IMR-90 (cell line): ENCODE measurements around the gene CTDSP1.

Experiments used
- CEBPB ChIP-seq: IDR thresholded peaks from 2 replicates; pipeline ENCODE4 v1.6.1; 2012; ENCODE audit warnings: low read depth, low read length, improper control_type of control experiment
- FOS ChIP-seq: fragments of 150-350 bp; IDR thresholded peaks from 2 replicates; pipeline ENCODE4 v1.6.1; 2016; ENCODE audit warnings: low read depth, low read length
- RAD21 ChIP-seq: IDR thresholded peaks from 2 replicates; pipeline ENCODE4 v1.6.1; 2012; ENCODE audit warnings: low read length, improper control_type of control experiment
- RFX5 ChIP-seq: IDR thresholded peaks from 2 replicates; pipeline ENCODE4 v1.8.0; 2012; ENCODE audit warnings: low read depth, mild to moderate bottlenecking, low read length, moderate library complexity
- TF ChIP-seq, protein P1 (sequence below): fragments of 150-350 bp; IDR thresholded peaks from 2 replicates; pipeline ENCODE4 v1.6.1; 2017; ENCODE audit warnings: mild to moderate bottlenecking, antibody characterized with exemption, low read length, low read depth
- TF ChIP-seq, protein P2 (sequence below): conservative IDR thresholded peaks from 2 replicates; pipeline ENCODE4 v1.5.1; 2012; ENCODE audit warnings: mild to moderate bottlenecking, low read depth, low read length, improper control_type of control experiment

DNA sequence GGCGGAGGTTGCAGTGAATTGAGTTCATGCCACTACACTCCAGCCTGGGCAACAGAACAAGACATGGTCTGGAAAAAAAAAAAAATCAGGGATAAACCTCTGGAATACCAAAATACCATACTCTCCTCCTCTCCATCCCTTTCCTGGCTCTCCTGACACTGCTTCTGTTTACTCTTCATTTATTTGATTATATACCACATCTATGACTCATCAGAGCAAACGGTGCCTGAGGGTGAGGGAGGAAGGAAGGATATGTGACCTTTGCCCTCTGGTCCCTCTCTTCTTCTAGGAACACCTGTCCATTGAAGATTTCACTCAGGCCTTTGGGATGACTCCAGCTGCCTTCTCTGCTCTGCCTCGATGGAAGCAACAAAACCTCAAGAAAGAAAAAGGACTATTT lies 49.3 kb downstream of the CTDSP1 start:
- TF ChIP-seq, protein P1, sequence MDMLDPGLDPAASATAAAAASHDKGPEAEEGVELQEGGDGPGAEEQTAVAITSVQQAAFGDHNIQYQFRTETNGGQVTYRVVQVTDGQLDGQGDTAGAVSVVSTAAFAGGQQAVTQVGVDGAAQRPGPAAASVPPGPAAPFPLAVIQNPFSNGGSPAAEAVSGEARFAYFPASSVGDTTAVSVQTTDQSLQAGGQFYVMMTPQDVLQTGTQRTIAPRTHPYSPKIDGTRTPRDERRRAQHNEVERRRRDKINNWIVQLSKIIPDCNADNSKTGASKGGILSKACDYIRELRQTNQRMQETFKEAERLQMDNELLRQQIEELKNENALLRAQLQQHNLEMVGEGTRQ, result no peak
- TF ChIP-seq RFX5 (no peak), CEBPB (no peak), FOS (peak; percentile 68; the same call in 1 of the 2 replicates), RAD21 (no peak)
- TF ChIP-seq, protein P2, sequence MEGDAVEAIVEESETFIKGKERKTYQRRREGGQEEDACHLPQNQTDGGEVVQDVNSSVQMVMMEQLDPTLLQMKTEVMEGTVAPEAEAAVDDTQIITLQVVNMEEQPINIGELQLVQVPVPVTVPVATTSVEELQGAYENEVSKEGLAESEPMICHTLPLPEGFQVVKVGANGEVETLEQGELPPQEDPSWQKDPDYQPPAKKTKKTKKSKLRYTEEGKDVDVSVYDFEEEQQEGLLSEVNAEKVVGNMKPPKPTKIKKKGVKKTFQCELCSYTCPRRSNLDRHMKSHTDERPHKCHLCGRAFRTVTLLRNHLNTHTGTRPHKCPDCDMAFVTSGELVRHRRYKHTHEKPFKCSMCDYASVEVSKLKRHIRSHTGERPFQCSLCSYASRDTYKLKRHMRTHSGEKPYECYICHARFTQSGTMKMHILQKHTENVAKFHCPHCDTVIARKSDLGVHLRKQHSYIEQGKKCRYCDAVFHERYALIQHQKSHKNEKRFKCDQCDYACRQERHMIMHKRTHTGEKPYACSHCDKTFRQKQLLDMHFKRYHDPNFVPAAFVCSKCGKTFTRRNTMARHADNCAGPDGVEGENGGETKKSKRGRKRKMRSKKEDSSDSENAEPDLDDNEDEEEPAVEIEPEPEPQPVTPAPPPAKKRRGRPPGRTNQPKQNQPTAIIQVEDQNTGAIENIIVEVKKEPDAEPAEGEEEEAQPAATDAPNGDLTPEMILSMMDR, result no peak
